OCI-LY7 (cell line): Measurements from ENCODE around the gene ELAC2. TPM values are rescaled to one million over a fixed set of nuclear protein-coding genes. Genes with fewer than 3 reads are reported as not detected.

Experiments used
- BruUV-seq: library from RNA; stranded (reverse); fragments of 400-500 nt; replicated peaks from 2 replicates; lab custom pipeline; 2021; lab: Mats Ljungman, UMichigan
- CTCF ChIA-PET: fragments of 300-600 bp; sonication (Branson Sonifier 250); formaldehyde crosslinking; loops from one replicate; lab custom pipeline; 2022; ENCODE audit warnings: antibody characterized with exemption; ENCODE audit not compliant: unreplicated experiment; lab: Charles Lee
- POLR2A ChIA-PET: fragments of 300-600 bp; sonication (Branson Sonifier 250); formaldehyde crosslinking; loops from one replicate; lab custom pipeline; 2022; ENCODE audit warnings: antibody characterized with exemption; lab: Charles Lee
- DNase-seq: peaks from one replicate; pipeline ENCODE4 v3.0.0-alpha.2; 2015; ENCODE audit warnings: low spot score
- H2AFZ ChIP-seq: fragments of 200-600 bp; sonication (generic), shearing (Covaris generic); 2 replicates; pipeline ENCODE4 v1.6.1; 2014; ENCODE audit warnings: mild to moderate bottlenecking, antibody characterized with exemption, low read length, moderate library complexity
- H3K27ac ChIP-seq: fragments of 200-600 bp; sonication (generic); 2 replicates; pipeline ENCODE4 v1.5.1; 2014; ENCODE audit warnings: mixed run types, low read depth, mild to moderate bottlenecking, moderate library complexity, low read length, inconsistent platforms; ENCODE audit not compliant: poor library complexity, severe bottlenecking
- H3K36me3 ChIP-seq: fragments of 200-600 bp; sonication (generic); 2 replicates; pipeline ENCODE4 v1.6.1; 2014; ENCODE audit warnings: mild to moderate bottlenecking, antibody characterized with exemption, low read length, moderate library complexity, mixed read lengths; ENCODE audit not compliant: insufficient read depth
- H3K4me1 ChIP-seq: fragments of 200-600 bp; sonication (generic); 2 replicates; pipeline ENCODE4 v1.5.1; 2014; ENCODE audit warnings: mild to moderate bottlenecking, low read length; ENCODE audit not compliant: insufficient read depth, poor library complexity, severe bottlenecking
- H3K4me2 ChIP-seq: fragments of 200-600 bp; sonication (generic); 2 replicates; pipeline ENCODE4 v1.6.1; 2014; ENCODE audit warnings: mild to moderate bottlenecking, low read length
- H3K4me3 ChIP-seq: fragments of 200-600 bp; sonication (generic); 2 replicates; pipeline ENCODE4 v1.5.1; 2014; ENCODE audit warnings: mild to moderate bottlenecking, low read depth, low read length; ENCODE audit not compliant: poor library complexity, severe bottlenecking
- H3K79me2 ChIP-seq: fragments of 200-600 bp; sonication (generic); 2 replicates; pipeline ENCODE4 v1.6.1; 2016; ENCODE audit warnings: low read depth, mild to moderate bottlenecking, low read length, moderate library complexity, mixed read lengths; ENCODE audit not compliant: insufficient read depth
- H3K9me2 ChIP-seq: fragments of 200-600 bp; sonication (generic); 2 replicates; pipeline ENCODE4 v1.6.1; 2016; ENCODE audit warnings: mild to moderate bottlenecking, low read length, mixed read lengths; ENCODE audit not compliant: insufficient read depth
- H3K9me3 ChIP-seq: fragments of 200-600 bp; sonication (generic); 2 replicates; pipeline ENCODE4 v1.6.1; 2014; ENCODE audit warnings: mild to moderate bottlenecking, mixed run types, low read length, mixed read lengths
- H4K20me1 ChIP-seq: fragments of 200-600 bp; sonication (generic); 2 replicates; pipeline ENCODE4 v1.6.1; 2014; ENCODE audit warnings: mild to moderate bottlenecking, antibody characterized with exemption, low read length, moderate library complexity, mixed read lengths; ENCODE audit not compliant: insufficient read depth
- CTCF ChIP-seq: fragments of 200-600 bp; sonication (generic); conservative IDR thresholded peaks from 2 replicates; pipeline ENCODE4 v1.5.1; 2014; ENCODE audit warnings: mild to moderate bottlenecking, antibody characterized with exemption, low read length, moderate library complexity, mixed read lengths
- EZH2phosphoT487 ChIP-seq: fragments of 200-600 bp; sonication (generic); IDR thresholded peaks from 2 replicates; pipeline ENCODE4 v1.6.1; 2018; ENCODE audit warnings: low read depth, borderline replicate concordance, mild to moderate bottlenecking, mixed run types, antibody characterized with exemption, low read length, moderate library complexity, mixed read lengths
- intact Hi-C: fragments of 100-400 bp; cut with micrococcal nuclease; formaldehyde crosslinking; loops from one replicate; pipeline ENCODE4 v1.10.0; 2022; ENCODE audit not compliant: unreplicated experiment
- total RNA-seq, 2 experiments: library from RNA; depleted of rRNA in 1 of 2; stranded (reverse); fragments of >200 nt in 1 of 2; shearing (Covaris generic) in 1 of 2; gene quantifications; 2 replicates each; pipeline ENCODE4 v1.2.3, GENCODE V29; 2014 to 2022

The ELAC2 gene
- total RNA-seq, 2 experiments from 2014 or later, result 90.7 to 127 TPM

GRCh38 chr17:13024016-13024415, 6.2 kb upstream of the ELAC2 start:
- H3K9me3 ChIP-seq, result no peaks in the 10 kb centered on the region
- H3K4me1 ChIP-seq, result peaks cover 3% of the 10 kb centered on the region
- no peak overlapping the region for H3K27ac ChIP-seq
- BruUV-seq, result no TSS peak
- no peaks in the 10 kb centered on the region for H4K20me1 ChIP-seq
- H3K79me2 ChIP-seq, result no peaks in the 10 kb centered on the region
- CTCF ChIA-PET, result interaction anchor here (0.6 kb wide), 1 partner anchor 1272 kb away, joined by 4 read pairs; no protein-coding TSS in a partner anchor
- intact Hi-C loops, result no loop called here
- TF ChIP-seq CTCF, result no peak
- no peak for TF ChIP-seq EZH2phosphoT487
- DNase-seq, result no peak
- H3K9me2 ChIP-seq, result no peaks in the 10 kb centered on the region
- H3K36me3 ChIP-seq, result no peaks in the 10 kb centered on the region
- H2AFZ ChIP-seq, result peak overlapping the region; percentile 60; the same call in 1 of the 2 replicates
- no peak overlapping the region for H3K4me3 ChIP-seq
- 0 out of 2 replicates have a peak overlapping the region, but pooled peaks have one; percentile 50 for H3K4me2 ChIP-seq
- POLR2A ChIA-PET, result no interaction called here

- H4K20me1 ChIP-seq, result no peaks in the 10 kb centered on the region
- H3K4me2 ChIP-seq, result peak overlapping the region; percentile 91
- peaks cover 19% of the 10 kb centered on the region for H3K79me2 ChIP-seq
- H3K9me3 ChIP-seq, result no peaks in the 10 kb centered on the region
- peaks cover 43% of the 10 kb centered on the region for H3K36me3 ChIP-seq
- peak overlapping the region; percentile 50 for H2AFZ ChIP-seq
- TSS peak; percentile 47 for BruUV-seq
- TF ChIP-seq CTCF, result no peak
- TF ChIP-seq EZH2phosphoT487, result no peak
- CTCF ChIA-PET, result interaction anchor here (1.4 kb wide), 1 partner anchor 14 kb away, joined by 5 read pairs; no protein-coding TSS in a partner anchor
- peak overlapping the region; percentile 52 for H3K27ac ChIP-seq
- H3K4me3 ChIP-seq, result peak overlapping the region; percentile 85
- no peaks in the 10 kb centered on the region for H3K9me2 ChIP-seq
- POLR2A ChIA-PET, result interaction anchor here (0.7 to 2.6 kb wide), 7 partner anchors 8 to 234 kb away, joined by 3 to 21 read pairs (median 5); no protein-coding TSS in a partner anchor
- peaks cover 19% of the 10 kb centered on the region for H3K4me1 ChIP-seq
- intact Hi-C loops, result no loop called here
- no peak for DNase-seq
Measured at GRCh38 chr17:13016881-13017654, 759 bp downstream of the ELAC2 start.

GRCh38 chr17:13014801-13015200, 3.0 kb downstream of the ELAC2 start:
- POLR2A ChIA-PET, result no interaction called here
- no peak for DNase-seq
- TF ChIP-seq EZH2phosphoT487 (no peak), CTCF (no peak)
- CTCF ChIA-PET, result interaction anchor here (0.5 kb wide), 1 partner anchor 551 kb away, joined by 3 read pairs; no protein-coding TSS in a partner anchor
- H3K9me2 ChIP-seq, result no peaks in the 10 kb centered on the region
- no peak overlapping the region for H3K4me2 ChIP-seq
- H4K20me1 ChIP-seq, result 0 out of 2 replicates have a peak, but pooled peaks cover 4% of the 10 kb centered on the region
- peaks cover 19% of the 10 kb centered on the region for H3K4me1 ChIP-seq
- intact Hi-C loops, result no loop called here
- H3K4me3 ChIP-seq, result no peak overlapping the region
- H2AFZ ChIP-seq, result no peak overlapping the region
- H3K27ac ChIP-seq, result no peak overlapping the region
- peaks cover 66% of the 10 kb centered on the region for H3K36me3 ChIP-seq
- H3K79me2 ChIP-seq, result peaks cover 19% of the 10 kb centered on the region
- H3K9me3 ChIP-seq, result no peaks in the 10 kb centered on the region
- no TSS peak for BruUV-seq
